GM21423 (cell line): Measurements from ENCODE around the gene SLC49A3.
"Not testable (repeated sequence)": the region's sequence is repeated elsewhere in the genome, so short reads cannot be mapped to it uniquely, and the experiment has no call there.

Experiments
- ATAC-seq: cut with Tn5 transposase; IDR thresholded peaks from one replicate; pipeline ENCODE4 v1.9.1; 2021; ENCODE audit warnings: mild to moderate bottlenecking, moderate library complexity; ENCODE audit not compliant: unreplicated experiment

Gene SLC49A3

DNA sequence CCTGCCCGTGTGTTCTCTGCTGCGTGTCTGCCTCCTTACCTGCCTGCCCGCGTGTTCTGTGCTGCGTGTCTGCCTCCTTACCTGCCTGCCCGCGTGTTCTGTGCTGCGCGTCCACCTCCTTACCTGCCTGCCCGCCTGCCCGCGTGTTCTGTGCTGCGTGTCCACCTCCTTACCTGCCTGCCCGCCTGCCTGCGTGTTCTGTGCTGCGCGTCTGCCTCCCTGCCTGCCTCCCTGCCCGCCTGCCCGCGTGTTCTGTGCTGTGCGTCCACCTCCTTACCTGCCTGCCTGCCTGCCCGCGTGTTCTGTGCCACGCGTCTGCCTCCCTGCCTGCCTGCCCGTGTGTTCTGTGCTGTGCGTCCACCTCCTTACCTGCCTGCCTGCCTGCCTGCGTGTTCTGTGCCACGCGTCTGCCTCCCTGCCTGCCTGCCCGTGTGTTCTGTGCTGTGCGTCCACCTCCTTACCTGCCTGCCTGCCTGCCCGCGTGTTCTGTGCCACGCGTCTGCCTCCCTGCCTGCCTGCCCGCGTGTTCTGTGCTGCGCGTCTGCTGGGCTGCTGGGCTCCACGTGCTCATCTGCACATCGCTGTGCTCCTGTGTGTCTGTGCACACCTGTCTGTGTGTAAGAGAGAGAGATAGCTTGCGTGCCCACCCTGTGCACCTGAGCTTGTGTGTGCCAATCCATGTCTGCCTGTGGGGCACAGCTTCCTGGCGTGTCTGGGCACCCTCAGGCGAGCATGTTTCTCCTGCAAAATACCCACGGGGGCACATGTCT lies 53.7 kb downstream of the SLC49A3 start:
- ATAC-seq: not testable (repeated sequence)

DNA sequence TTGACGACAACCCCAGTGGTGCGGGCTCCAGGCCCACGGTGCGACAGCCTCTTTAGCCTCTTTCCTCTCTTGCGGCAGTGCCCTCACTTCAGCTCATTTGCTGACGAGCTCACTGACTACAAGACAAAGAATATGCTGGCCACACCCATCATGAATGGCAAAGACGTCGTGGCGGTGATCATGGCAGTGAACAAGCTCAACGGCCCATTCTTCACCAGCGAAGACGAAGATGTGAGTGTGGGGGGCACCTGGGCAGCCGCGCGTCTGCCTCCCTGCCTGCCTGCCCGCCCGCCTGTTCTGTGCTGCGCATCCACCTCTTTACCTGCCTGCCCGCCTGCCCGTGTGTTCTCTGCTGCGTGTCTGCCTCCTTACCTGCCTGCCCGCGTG lies 54.4 kb downstream of the SLC49A3 start:
- ATAC-seq: no peak

- ATAC-seq: no peak
These were observed 54.9 kb downstream of the SLC49A3 start for GRCh38 chr4:633976-634598.

DNA sequence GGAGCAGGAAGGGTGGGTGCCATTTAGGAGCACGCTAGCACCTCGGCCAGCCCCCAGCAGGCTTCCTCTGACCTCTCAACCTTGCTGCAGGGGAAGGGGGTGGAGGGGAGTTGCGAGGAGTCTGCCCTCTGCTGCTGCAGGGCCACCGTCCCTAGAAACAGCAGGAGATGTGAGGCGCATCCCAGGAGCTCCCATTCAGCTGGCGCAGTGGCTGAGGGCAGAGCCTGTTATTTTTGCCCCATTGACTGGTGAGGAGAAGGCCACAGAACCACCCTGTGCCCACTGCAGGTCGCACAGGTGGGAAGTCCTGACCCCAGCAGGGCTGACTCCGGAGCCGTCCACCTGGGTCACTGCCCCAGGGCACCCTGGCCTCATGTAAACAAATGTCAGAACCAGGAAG lies 55.5 kb downstream of the SLC49A3 start:
- ATAC-seq: no peak

DNA sequence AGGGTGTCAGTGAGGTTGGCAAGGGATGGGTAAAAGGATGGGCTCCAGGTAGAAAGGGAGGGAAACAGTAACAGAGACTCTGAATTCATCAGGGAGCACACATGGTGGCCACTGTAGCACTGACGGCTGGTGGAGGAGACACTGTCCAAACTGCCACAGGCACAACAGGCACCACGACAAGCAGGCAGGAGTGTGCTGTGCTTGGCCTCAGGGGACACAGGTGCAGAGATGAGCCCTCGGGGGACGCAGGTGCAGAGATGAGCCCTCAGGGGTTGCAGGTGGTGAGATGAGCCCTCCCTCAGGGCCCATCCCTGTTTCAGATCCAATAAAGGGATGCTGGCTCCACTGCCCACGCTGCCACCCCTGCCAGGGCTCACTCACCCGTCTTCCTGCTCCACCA lies 56.0 kb downstream of the SLC49A3 start:
- ATAC-seq: no peak

DNA sequence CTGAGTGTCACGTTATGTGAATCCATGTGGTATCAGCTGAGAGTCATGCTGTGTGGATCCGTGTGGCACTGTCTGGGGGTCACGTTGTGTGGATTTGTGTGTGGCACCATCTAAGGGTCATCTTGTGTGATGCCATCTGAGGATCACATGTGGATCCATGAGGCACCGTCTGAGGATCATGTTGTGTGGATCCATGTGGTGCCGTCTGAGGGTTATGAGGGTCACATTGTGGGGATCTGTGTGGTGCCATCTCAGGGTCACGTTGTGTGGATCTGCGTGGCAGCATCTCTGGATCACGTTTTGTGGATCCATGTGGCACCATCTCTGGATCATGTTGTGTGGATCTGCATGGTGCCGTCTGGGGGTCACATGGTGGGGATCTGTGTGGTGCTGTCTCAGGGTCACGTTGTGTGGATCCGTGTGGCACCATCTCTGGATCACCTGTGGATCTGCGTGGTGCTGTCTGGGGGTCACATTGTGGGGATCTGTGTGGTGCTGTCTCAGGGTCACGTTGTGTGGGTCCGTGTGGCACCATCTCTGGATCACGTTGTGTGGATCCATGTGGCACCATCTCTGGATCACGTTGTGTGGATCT lies 56.7 kb downstream of the SLC49A3 start:
- no peak for ATAC-seq
